HG03025 (cell line): ENCODE results near the gene EIF2D.

Experiments
- ATAC-seq: cut with Tn5 transposase; IDR thresholded peaks from one replicate; pipeline ENCODE4 v1.9.1; 2021; ENCODE audit warnings: mild to moderate bottlenecking, moderate library complexity; ENCODE audit not compliant: unreplicated experiment, low FRiP score

EIF2D gene

DNA sequence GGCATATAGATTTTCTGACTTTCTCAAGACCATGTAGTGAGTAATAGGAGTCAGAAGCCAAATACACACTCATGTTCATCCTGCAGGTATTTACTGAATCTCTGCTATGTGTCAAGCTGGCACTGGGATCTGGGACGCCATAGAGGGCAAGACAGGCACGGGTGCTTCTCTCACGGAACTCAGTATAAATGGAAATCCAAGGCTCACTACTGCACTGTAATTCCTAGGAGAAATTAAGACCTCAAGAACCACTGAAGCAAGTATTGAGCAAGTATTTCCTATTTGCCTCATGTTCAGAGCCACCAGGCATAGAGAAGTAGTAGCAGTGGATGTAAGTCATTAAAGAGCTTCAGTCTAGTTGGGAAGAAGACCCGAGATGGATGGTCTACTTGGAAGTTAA, 38.9 kb downstream of the EIF2D start:
- no peak for ATAC-seq

GRCh38 chr1:206572835-206573234, 39.4 kb downstream of the EIF2D start:
- no peak for ATAC-seq

GRCh38 chr1:206570529-206570928, 41.7 kb downstream of the EIF2D start:
- no peak for ATAC-seq

DNA sequence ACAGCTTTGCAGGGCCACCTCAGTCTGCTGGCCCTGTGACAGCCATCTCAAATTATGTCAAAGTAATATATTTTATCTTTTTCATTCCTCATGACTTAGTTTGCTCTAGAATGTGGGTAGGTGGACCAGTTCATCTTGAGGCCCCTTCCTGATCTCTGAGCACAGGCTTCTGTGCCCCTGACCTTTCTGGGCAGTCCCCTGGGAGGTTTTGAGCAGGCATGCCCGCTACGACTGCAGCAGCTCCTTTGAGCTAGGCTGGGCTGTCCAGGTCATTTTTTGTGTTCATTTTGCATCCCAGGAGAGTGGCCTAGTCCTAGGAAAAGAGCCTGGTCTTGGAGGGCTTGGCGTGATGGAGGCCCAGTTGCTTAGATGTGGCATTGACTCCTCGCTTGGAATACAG, 42.7 kb downstream of the EIF2D start:
- ATAC-seq = no peak

DNA sequence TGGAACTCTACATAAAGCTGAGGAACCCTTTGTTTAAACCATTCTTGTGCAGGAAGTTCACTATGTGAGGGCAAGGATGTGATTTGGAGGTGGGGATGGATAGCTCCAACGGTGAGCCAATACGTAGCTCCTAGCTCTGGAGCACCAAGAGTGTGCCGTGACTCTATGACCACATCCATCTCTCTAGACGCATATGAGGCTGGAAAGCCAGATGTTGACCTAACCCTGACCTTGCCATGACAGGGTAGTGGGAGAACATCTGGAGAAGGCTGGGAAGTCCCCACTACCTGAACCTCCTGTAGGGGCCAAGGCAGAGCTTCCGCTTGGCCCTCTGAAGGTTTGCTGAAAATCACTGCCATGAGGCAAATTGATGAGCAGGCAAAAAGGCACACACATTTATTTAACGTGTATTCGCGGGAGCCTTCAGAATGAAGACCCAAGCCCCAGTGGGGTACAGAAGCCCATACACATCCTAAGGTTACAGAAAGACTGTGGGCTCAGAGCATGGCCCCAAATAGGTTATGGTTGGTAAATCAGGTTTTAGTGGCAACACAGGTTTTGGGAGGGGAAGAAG, 43.4 kb downstream of the EIF2D start:
- no peak for ATAC-seq

- no peak for ATAC-seq
Measured at GRCh38 chr1:206568256-206568655, 44.0 kb downstream of the EIF2D start.

GRCh38 chr1:206566999-206567398, 45.3 kb downstream of the EIF2D start:
- ATAC-seq = no peak

DNA sequence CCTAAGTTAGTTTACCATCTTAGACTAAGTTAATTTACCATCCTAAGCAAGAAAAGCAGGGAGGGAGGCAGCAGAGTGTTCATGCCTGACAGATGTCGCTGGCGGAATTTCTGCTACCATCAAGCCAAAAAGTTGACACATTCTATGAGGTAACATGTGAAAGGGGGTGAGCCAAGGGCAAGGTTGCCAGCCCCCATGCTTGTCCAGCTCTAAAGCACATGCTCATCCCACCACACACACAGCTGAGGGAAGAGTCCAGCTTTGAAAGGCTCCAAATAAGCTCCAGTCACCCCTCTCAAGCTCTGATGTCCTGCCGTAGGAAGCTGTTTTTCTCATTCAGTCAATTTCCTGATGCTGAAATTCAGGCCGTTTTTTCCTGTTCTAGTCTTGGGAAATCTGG, 46.3 kb downstream of the EIF2D start:
- ATAC-seq = no peak

- ATAC-seq = peak; percentile 25
Measured at GRCh38 chr1:206563367-206564207, 48.7 kb downstream of the EIF2D start.

DNA sequence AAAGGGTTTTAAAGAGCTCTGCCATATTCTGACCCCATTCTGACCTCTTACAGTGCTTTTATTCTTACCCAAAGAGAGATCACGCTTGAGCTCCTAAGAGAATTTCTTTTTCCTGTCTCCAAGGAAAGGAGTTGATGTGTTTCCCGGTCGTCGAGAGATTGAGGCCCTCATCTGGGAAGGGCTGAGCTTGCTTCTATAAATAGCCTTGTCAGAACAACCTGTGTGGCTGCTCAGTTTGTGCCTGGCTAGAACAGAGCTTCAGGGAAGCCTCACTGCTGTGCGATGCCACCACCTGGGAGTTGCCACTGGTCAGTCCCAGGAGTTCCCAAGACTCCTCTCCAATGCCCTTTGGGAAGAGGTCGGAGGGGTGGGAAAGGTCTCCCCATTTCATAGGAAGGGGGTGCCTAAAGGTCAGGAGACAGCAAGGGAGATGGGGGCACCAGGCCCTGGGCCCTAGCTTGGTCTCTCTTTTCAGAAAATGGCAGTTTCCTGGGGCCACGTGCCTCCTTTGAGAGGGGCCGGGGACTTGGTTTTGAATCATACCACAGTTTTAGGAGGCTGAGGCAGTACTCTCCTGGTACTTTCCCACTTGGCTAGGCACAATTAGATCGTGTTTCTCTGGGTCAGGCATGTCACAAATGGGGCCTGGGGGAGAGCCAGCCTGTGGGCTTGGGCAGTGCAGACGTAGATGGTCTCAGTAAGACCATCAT, 52.1 kb downstream of the EIF2D start:
- ATAC-seq = no peak

- ATAC-seq = no peak
Measured at GRCh38 chr1:206559672-206559995, 52.6 kb downstream of the EIF2D start.

DNA sequence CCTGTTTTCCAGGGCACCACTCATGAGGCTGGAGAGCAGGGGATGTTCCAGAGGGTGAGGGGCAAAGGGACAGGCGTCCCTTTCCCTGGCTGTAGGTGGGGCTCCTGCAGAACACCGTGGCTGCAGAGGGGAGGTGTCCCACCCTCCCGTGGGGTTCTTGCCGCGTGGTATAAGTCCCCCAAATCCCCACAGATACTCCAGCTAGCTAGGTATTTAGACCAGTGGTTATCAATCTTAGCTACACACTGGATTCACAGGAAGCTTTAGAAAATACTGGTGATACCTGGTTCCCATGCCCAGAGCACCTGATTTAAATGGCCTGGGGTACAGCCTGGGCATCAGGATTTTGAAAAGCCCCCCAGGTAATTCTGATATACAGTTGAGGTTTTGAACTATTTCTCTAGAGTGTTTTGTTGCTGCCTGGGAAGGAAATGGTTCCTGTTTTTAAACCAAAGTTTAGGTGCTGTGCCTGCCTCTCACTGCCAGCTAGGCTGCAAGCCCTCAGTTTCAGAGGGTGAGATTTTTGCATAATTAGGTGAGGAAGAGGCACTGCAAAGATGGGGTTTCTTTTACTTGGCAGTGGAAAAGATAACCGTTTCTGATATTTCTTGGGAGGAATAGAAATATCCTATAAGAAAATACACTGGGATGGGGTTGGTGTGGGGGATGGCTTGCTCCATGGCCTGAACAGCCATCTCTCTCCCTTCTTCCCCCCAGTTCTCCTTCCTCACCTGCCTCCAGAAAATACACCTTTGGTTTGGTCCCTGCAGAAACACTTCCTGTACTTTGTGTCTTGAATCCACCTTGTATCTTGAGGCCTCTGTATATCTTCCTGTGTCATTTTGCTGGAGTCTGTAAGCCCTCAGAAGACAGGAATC, 53.2 kb downstream of the EIF2D start:
- no peak for ATAC-seq

GRCh38 chr1:206557636-206558473, 54.4 kb downstream of the EIF2D start:
- ATAC-seq = no peak

DNA sequence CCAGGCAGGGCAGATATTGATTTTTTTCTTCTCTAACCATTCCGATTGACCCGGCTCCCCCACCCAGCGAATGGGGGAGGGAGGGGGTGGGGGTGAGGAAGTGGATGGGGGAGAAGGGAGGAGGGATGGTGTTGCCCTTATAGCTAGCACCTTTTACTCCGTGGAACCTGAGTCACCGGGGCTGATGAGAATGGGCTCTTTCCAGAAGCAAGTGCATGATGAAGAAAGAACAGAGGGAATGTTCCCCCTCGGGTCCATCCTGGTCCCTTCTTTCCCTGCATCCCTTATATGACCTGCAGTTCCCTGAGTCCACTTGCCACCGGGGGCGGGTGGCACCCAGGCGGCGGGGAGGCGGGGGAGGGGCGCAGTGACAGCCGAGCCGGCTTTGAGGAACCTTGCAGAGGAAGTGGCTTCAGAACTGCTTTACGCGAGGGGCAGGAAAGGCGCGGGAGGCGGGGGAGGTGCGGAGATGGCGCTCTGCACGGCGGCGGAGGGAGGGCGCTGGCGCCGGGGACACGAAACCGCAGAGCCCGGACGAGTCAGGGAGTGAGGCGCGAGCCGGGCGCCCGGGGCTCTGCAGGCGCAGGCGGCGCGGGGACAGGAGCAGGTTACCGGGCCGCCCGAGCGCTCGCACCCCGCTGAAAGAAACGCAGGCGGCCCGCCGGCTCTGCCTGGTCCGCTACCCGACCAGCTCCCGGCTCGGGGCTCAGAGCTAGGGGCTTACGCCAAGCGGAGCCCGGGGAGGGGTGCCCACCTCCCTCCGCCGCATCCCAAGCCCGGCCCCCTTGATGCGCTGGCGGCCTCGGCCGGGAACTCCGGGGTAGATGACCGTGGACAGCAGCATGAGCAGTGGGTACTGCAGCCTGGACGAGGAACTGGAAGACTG, 55.3 kb downstream of the EIF2D start:
- no peak for ATAC-seq

GRCh38 chr1:206556047-206556749, 56.1 kb downstream of the EIF2D start:
- ATAC-seq = no peak

- ATAC-seq = no peak
Measured at GRCh38 chr1:206555473-206555935, 56.8 kb downstream of the EIF2D start.

GRCh38 chr1:206554701-206555472, 57.4 kb downstream of the EIF2D start:
- no peak for ATAC-seq
